ENCODE results near the gene IRAG1.
"Not testable (repeated sequence)": the region's sequence is repeated elsewhere in the genome, so short reads cannot be mapped to it uniquely, and the experiment has no call there.

The IRAG1 gene

GRCh38 chr11:10699072-10699471 is 5.5 kb upstream of the IRAG1 start:
- no peak for DNase-seq

- DNase-seq: no peak
These were observed 3.7 kb upstream of the IRAG1 start for GRCh38 chr11:10697323-10697620.

GRCh38 chr11:10696468-10697322 is 3.1 kb upstream of the IRAG1 start:
- DNase-seq: no peak

- DNase-seq: no peak
These were observed 2.3 kb upstream of the IRAG1 start for GRCh38 chr11:10695833-10696232.

GRCh38 chr11:10694486-10695239 is 1.1 kb upstream of the IRAG1 start:
- no peak for DNase-seq

GRCh38 chr11:10692531-10693115 is 932 bp downstream of the IRAG1 start:
- no peak for DNase-seq

- no peak for DNase-seq
These were observed 5.2 kb downstream of the IRAG1 start for GRCh38 chr11:10688401-10688800.

- DNase-seq: no peak
These were observed 7.2 kb downstream of the IRAG1 start for GRCh38 chr11:10686311-10686710.

GRCh38 chr11:10683429-10683828 is 10.1 kb downstream of the IRAG1 start:
- DNase-seq: no peak

- no peak for DNase-seq
These were observed 12.5 kb downstream of the IRAG1 start for GRCh38 chr11:10680956-10681487.

GRCh38 chr11:10680279-10680678 is 13.3 kb downstream of the IRAG1 start:
- not testable (repeated sequence) for DNase-seq

- DNase-seq: no peak
These were observed 13.9 kb downstream of the IRAG1 start for GRCh38 chr11:10679644-10680043.

GRCh38 chr11:10678101-10678500 is 15.5 kb downstream of the IRAG1 start:
- DNase-seq: no peak

- no peak for DNase-seq
These were observed 16.6 kb downstream of the IRAG1 start for GRCh38 chr11:10676919-10677318.

GRCh38 chr11:10674911-10675440 is 18.6 kb downstream of the IRAG1 start:
- DNase-seq: no peak

- DNase-seq: no peak
These were observed 19.1 kb downstream of the IRAG1 start for GRCh38 chr11:10674440-10674855.

- no peak for DNase-seq
These were observed 20.0 kb downstream of the IRAG1 start for GRCh38 chr11:10673501-10674062.

- no peak for DNase-seq
These were observed 23.5 kb downstream of the IRAG1 start for GRCh38 chr11:10670099-10670498.

- peak; percentile 80 for DNase-seq
These were observed 24.1 kb downstream of the IRAG1 start for GRCh38 chr11:10669258-10670033.

GRCh38 chr11:10667521-10667885 is 26.1 kb downstream of the IRAG1 start:
- no peak for DNase-seq

- no peak for DNase-seq
These were observed 26.7 kb downstream of the IRAG1 start for GRCh38 chr11:10666556-10667520.
